Measurements from ENCODE around the gene ZNF174.

Gene ZNF174

DNA sequence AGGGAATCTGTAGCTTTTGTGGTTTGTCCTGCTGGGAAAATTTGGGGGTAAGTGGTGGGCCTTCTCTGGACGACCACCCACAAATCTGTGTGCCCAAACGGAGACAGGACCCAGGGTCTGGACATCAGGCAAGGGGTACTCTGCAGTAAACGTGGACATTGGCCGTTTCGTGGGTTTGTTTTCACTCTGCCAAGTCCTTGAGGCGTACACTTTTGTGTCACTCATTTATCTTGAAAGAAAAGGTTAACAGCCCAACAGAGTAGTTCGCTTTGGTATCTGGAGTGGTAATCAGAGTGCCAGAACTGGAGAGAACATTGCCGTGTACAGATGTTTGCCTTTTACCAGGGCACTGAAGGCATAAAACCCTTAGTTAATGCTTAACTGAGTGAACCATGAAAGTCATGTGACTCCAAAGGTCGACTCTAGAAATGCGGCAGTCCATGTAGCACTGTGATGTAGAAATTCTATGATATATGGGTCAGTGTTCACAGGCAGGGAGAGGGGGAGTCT lies 57.9 kb downstream of the ZNF174 start:
- TF ChIP-seq CTBP1 (IDR thresholded peaks at IDR 0.05; ENCODE audit: borderline replicate concordance) (no peak), NFRKB (IDR thresholded peaks at IDR 0.05) (no peak), SP1 (IDR thresholded peaks at IDR 0.05) (no peak), HDGF (IDR thresholded peaks at IDR 0.05; ENCODE audit: borderline replicate concordance) (no peak), LEF1 (IDR thresholded peaks at IDR 0.05; ENCODE audit: borderline replicate concordance) (no peak), PKNOX1 (IDR thresholded peaks at IDR 0.05) (no peak), TARDBP (IDR thresholded peaks at IDR 0.05) (no peak), ARNT (IDR thresholded peaks at IDR 0.05) (no peak), ELF4 (IDR thresholded peaks at IDR 0.05) (no peak)
- POLR2A ChIA-PET: no interaction called here
- CTCF ChIA-PET: no interaction called here
- no peak for DNase-seq (ENCODE audit: extremely low spot score)
